ENCODE measurements around the gene TFAP2A.

GRCh38 chr6:10407674-10408054, 7.2 kb downstream of the TFAP2A start:
- TF ChIP-seq POLR2AphosphoS5 (IDR thresholded peaks at IDR 0.05; ENCODE audit: low read depth, low read length), result no peak
- TF ChIP-seq ZNF274 (IDR thresholded peaks at IDR 0.05; ENCODE audit: low read depth, low read length), result no peak
- TF ChIP-seq CTCF (IDR thresholded peaks at IDR 0.05 in 2 of 3, conservative IDR thresholded peaks at IDR 0.05 in 1 of 3; ENCODE audit: borderline replicate concordance in 1 of 3, insufficient read depth in 1 of 3, low read depth in 2 of 3, low read length in 2 of 3), result no peak
- TF ChIP-seq EZH2 (IDR thresholded peaks at IDR 0.05), result no peak
- TF ChIP-seq ATF3 (IDR thresholded peaks at IDR 0.05), result no peak
- TF ChIP-seq SP1 (IDR thresholded peaks at IDR 0.05; ENCODE audit: low read depth), result no peak
- no peak for TF ChIP-seq ZBTB33 (IDR thresholded peaks at IDR 0.05; ENCODE audit: extremely low read depth, insufficient replicate concordance, low read length)
- no peak for TF ChIP-seq CEBPB (IDR thresholded peaks at IDR 0.05; ENCODE audit: low read depth)
- TF ChIP-seq RAD21 (IDR thresholded peaks at IDR 0.05; ENCODE audit: low read depth), result no peak
- no peak for TF ChIP-seq POLR2A (IDR thresholded peaks at IDR 0.05; ENCODE audit: borderline replicate concordance, extremely low read depth, insufficient read depth, insufficient read length)
- TF ChIP-seq ZFX (IDR thresholded peaks at IDR 0.05), result no peak
- no peak for TF ChIP-seq SIN3A (IDR thresholded peaks at IDR 0.05; ENCODE audit: low read depth)
- no peak for TF ChIP-seq SRF (IDR thresholded peaks at IDR 0.05; ENCODE audit: low read depth)
